LNCAP (cell line): Measurements from ENCODE around the gene SCN4B.

Experiments used
- TF ChIP-seq, protein P1 (sequence below): fragments of 450-650 bp; IDR thresholded peaks from 2 replicates; pipeline ENCODE4 v1.5.1; 2017; ENCODE audit warnings: mild to moderate bottlenecking

The SCN4B gene

DNA sequence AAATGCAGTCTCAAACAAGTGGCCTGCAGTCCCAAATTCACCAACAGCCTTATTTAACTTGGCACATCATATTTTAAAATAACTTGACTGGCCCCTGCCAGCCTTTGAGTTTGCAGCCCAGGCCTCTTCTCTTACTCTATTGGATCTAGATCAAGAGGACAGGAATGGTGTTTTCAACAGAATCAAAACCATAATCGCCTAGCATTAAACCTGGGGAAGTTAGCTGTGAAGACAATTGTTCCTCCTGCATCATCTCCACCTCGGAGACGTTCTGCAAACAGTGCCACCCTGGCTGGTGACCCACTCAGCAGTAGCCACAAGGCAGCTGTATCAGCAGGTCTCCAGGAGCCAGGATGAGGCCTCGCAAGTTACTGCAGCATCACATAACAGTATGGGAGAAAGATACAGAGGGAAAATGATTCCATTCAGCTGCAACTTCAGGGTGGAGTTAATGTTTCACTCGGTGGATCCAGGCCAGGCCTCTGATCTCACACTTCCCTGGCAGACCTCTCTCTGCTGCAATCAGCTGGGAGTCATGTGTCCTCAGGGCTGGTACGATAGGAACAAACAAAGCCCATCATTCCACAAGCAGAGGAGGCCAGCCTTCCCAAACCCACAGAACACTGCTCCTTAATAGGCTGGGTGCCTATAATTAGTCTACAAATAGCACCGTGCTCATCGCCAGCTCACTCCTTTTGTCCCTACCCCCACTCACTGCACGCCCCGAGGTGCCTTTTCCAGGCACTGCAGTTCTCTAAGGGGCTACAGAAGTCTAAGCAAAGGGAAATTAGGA, 42.4 kb upstream of the SCN4B start:
- TF ChIP-seq, protein P1, sequence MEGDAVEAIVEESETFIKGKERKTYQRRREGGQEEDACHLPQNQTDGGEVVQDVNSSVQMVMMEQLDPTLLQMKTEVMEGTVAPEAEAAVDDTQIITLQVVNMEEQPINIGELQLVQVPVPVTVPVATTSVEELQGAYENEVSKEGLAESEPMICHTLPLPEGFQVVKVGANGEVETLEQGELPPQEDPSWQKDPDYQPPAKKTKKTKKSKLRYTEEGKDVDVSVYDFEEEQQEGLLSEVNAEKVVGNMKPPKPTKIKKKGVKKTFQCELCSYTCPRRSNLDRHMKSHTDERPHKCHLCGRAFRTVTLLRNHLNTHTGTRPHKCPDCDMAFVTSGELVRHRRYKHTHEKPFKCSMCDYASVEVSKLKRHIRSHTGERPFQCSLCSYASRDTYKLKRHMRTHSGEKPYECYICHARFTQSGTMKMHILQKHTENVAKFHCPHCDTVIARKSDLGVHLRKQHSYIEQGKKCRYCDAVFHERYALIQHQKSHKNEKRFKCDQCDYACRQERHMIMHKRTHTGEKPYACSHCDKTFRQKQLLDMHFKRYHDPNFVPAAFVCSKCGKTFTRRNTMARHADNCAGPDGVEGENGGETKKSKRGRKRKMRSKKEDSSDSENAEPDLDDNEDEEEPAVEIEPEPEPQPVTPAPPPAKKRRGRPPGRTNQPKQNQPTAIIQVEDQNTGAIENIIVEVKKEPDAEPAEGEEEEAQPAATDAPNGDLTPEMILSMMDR, result no peak

DNA sequence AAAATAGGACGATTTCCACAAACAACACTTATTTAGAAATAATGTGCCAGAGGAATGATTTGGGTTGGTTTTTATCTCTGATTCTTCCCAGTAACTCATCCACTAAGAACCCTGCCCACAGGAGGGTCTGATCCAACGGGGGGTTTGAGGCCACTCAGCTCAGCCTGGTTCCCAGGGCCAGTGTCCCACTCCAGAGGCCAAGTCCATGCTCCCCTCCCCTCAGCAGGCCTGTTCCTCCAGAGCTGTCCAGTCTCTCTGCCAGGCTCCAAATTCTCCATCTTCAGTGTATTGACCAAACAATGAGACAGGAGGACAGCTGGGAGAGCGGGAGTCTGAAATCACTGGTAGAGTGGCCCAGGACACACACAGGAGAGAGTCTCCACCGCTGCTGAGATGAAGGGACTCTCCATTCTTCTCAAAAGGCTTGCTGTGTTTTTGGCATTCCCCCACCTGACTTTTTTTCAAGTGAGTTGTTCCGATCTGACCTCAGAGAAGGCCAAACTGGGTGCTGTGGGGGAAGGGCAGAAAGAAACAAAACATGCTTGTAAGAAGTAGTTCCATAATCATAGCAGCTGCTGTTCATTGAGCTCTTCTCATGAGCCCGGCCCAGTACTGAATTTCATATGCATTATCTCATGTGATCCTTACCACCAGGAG, 41.4 kb upstream of the SCN4B start:
- TF ChIP-seq, protein P1, result no peak

GRCh38 chr11:118186346-118187107, 33.9 kb upstream of the SCN4B start:
- TF ChIP-seq, protein P1, result no peak

- TF ChIP-seq, protein P1, result no peak
Observed at GRCh38 chr11:118184784-118185579, 32.4 kb upstream of the SCN4B start.

- TF ChIP-seq, protein P1, result no peak
Observed at GRCh38 chr11:118180300-118180703, 27.7 kb upstream of the SCN4B start.

DNA sequence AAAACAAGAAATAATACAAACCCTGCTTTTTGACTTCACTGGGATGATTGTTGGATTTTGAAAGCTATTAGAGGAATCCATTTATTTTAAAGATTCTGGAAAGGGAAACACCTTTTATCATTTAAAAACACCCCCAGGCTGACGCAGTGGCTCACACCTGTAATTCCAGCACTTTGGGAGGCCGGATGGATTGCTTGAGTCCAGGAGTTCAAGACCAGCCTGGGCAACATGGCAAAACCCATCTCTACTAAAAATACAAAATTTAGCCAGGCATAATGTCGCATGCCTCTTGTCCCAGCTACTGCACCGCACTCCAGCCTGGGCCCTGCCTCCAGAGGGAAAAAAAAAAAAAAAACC, 24.1 kb upstream of the SCN4B start:
- TF ChIP-seq, protein P1, result no peak
